HepG2 (cell line): ENCODE results near the gene SHISA9. TPM values are rescaled to one million over a fixed set of nuclear protein-coding genes. Genes with fewer than 3 reads are reported as not detected.

Experiments
- ASH2L ChIP-seq: fragments of 300-600, 200-600 bp; sonication (generic); IDR thresholded peaks from 2 replicates; pipeline ENCODE4 v1.7.0; 2017; ENCODE audit warnings: low read depth, mild to moderate bottlenecking, moderate library complexity, mixed read lengths, low read length; ENCODE audit not compliant: insufficient read length
- CEBPB ChIP-seq: IDR thresholded peaks from 2 replicates; pipeline ENCODE4 v1.6.1; 2011; ENCODE audit warnings: low read depth, low read length, improper control_type of control experiment, borderline replicate concordance
- DPF2 ChIP-seq: sonication (generic); formaldehyde crosslinking; IDR thresholded peaks from 2 replicates; pipeline ENCODE4 v1.4.0; 2020; ENCODE audit warnings: mild to moderate bottlenecking, low read depth, missing genetic modification reagents, borderline replicate concordance
- DRAP1 ChIP-seq: IDR thresholded peaks from 2 replicates; pipeline ENCODE4 v1.6.1; 2016; ENCODE audit warnings: missing genetic modification reagents, missing compliant biosample characterization
- FOXP4 ChIP-seq: sonication (generic); formaldehyde crosslinking; IDR thresholded peaks from 2 replicates; pipeline ENCODE4 v1.4.0; 2020; ENCODE audit warnings: missing genetic modification reagents
- GPN1 ChIP-seq: sonication (generic); formaldehyde crosslinking; IDR thresholded peaks from 2 replicates; pipeline ENCODE4 v1.5.1; 2020; ENCODE audit warnings: missing genetic modification reagents, borderline replicate concordance
- IRF2 ChIP-seq: IDR thresholded peaks from 2 replicates; pipeline ENCODE4 v1.6.1; 2018; ENCODE audit warnings: missing genetic modification reagents, missing compliant biosample characterization
- KAT8 ChIP-seq: IDR thresholded peaks from 2 replicates; pipeline ENCODE4 v1.6.1; 2016; ENCODE audit warnings: missing genetic modification reagents, missing compliant biosample characterization
- KDM3A ChIP-seq: IDR thresholded peaks from 2 replicates; pipeline ENCODE4 v1.6.1; 2018; ENCODE audit warnings: low read depth, missing compliant biosample characterization
- KDM5A ChIP-seq: fragments of 200-600 bp; sonication (generic); IDR thresholded peaks from 2 replicates; pipeline ENCODE4 v1.7.0; 2018; ENCODE audit warnings: antibody characterized with exemption, mild to moderate bottlenecking, low read length, borderline replicate concordance
- NR1H2 ChIP-seq: sonication (generic); formaldehyde crosslinking; IDR thresholded peaks from 2 replicates; pipeline ENCODE4 v1.8.1; 2022; ENCODE audit warnings: low read depth, missing genetic modification reagents, borderline replicate concordance
- SIX1 ChIP-seq: sonication (generic); formaldehyde crosslinking; IDR thresholded peaks from 2 replicates; pipeline ENCODE4 v1.4.0; 2020; ENCODE audit warnings: missing genetic modification reagents, borderline replicate concordance
- SMARCC2 ChIP-seq: fragments of 450-650 bp; IDR thresholded peaks from 2 replicates; pipeline ENCODE4 v1.6.1; 2017; ENCODE audit warnings: antibody characterized with exemption, mild to moderate bottlenecking
- SOX13 ChIP-seq, 3 experiments: fragments of 450-650 bp in 1 of 3; sonication (generic) in 1 of 3; formaldehyde crosslinking in 1 of 3; IDR thresholded peaks in 2 of 3; conservative IDR thresholded peaks in 1 of 3; 2 replicates each; pipeline versions ENCODE4 v1.5.0 to v1.6.1; 2016 to 2020; ENCODE audit warnings: antibody characterized with exemption in 1 of 3, mild to moderate bottlenecking in 1 of 3, missing compliant biosample characterization in 1 of 3, missing genetic modification reagents in 1 of 3, moderate library complexity in 1 of 3
- SOX5 ChIP-seq: IDR thresholded peaks from 2 replicates; pipeline ENCODE4 v1.6.1; 2016; ENCODE audit warnings: borderline replicate concordance
- YY1 ChIP-seq: IDR thresholded peaks from 2 replicates; pipeline ENCODE4 v1.6.1; 2011; ENCODE audit warnings: low read length, low read depth, moderate library complexity, mild to moderate bottlenecking; ENCODE audit not compliant: insufficient read depth, insufficient replicate concordance
- ZBTB21 ChIP-seq: sonication (generic); formaldehyde crosslinking; IDR thresholded peaks from 2 replicates; pipeline ENCODE4 v1.4.0; 2020; ENCODE audit warnings: missing genetic modification reagents
- ZBTB37 ChIP-seq: sonication (generic); formaldehyde crosslinking; IDR thresholded peaks from 2 replicates; pipeline ENCODE4 v1.4.0; 2020; ENCODE audit warnings: mild to moderate bottlenecking, missing genetic modification reagents
- ZFP36L1 ChIP-seq: sonication (generic); formaldehyde crosslinking; IDR thresholded peaks from 2 replicates; pipeline ENCODE4 v1.8.0; 2022; ENCODE audit warnings: mild to moderate bottlenecking, missing genetic modification reagents, moderate library complexity
- ZNF543 ChIP-seq: sonication (generic); formaldehyde crosslinking; IDR thresholded peaks from 2 replicates; pipeline ENCODE4 v1.4.0; 2020; ENCODE audit warnings: mild to moderate bottlenecking, missing genetic modification reagents
- polyA plus RNA-seq, 8 experiments: library from polyadenylated mRNA; depleted of rRNA in 3 of 8; stranded (reverse) in 7 of 8; unstranded in 1 of 8; fragments of >200 nt; fragmentation: Illumina TruSeq in 4 of 8; extraction: Trizol in 4 of 8; gene quantifications; 2 replicates each; pipeline versions ENCODE4 v1.2.1 to v1.2.3, GENCODE V29; 2011 to 2016; ENCODE audit warnings: low read depth in 4 of 8, missing spikeins in 1 of 8, mixed read lengths in 1 of 8; ENCODE audit not compliant: insufficient read depth in 1 of 8
- total RNA-seq, 5 experiments: library from RNA; depleted of rRNA; stranded (reverse); fragments of >200 nt; fragmentation: Illumina TruSeq; extraction: Trizol; gene quantifications; 2 replicates each; pipeline ENCODE4 v1.2.3, GENCODE V29; 2016; ENCODE audit warnings: low read depth in 1 of 5
- TF ChIP-seq, protein P1 (sequence below): sonication (generic); formaldehyde crosslinking; IDR thresholded peaks from 2 replicates; pipeline ENCODE4 v1.5.1; 2020; ENCODE audit warnings: mild to moderate bottlenecking, missing genetic modification reagents, borderline replicate concordance

SHISA9 gene
- total and polyA plus RNA-seq, 2 of the 13 experiments (the other 11 are each of a cell fraction or from before 2014, with no cell fraction given): 0.01 TPM; not detected in 1

GRCh38 chr16:13110124-13110796 is 208.9 kb downstream of the SHISA9 start (continued):
- no peak for TF ChIP-seq GPN1
- TF ChIP-seq CEBPB: peak; percentile 99
- 0 out of 2 replicates have a peak, but pooled peaks have one; percentile 11 for TF ChIP-seq ZBTB21 (CRISPR knock-in tag)
- TF ChIP-seq KDM3A (CRISPR knock-in tag): 0 out of 2 replicates have a peak, but pooled peaks have one; percentile 27
- TF ChIP-seq DPF2 (CRISPR knock-in tag): peak; percentile 89
- TF ChIP-seq SOX5 (CRISPR knock-in tag): peak; percentile 48; the same call in 1 of the 2 replicates
- no peak for TF ChIP-seq ZFP36L1 (CRISPR knock-in tag)
- no peak for TF ChIP-seq DRAP1 (CRISPR knock-in tag)
- TF ChIP-seq SIX1: 0 out of 2 replicates have a peak, but pooled peaks have one; percentile 27
- TF ChIP-seq KDM5A: no peak
- peak; percentile 91 for TF ChIP-seq ASH2L
- TF ChIP-seq, protein P1, sequence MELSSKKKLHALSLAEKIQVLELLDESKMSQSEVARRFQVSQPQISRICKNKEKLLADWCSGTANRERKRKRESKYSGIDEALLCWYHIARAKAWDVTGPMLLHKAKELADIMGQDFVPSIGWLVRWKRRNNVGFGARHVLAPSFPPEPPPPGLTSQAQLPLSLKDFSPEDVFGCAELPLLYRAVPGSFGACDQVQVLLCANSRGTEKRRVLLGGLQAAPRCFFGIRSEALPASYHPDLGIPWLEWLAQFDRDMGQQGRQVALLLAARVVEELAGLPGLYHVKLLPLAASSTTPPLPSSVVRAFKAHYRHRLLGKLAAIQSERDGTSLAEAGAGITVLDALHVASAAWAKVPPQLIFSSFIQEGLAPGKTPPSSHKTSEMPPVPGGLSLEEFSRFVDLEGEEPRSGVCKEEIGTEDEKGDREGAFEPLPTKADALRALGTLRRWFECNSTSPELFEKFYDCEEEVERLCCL (CRISPR knock-in tag): no peak
- 0 out of 2 replicates have a peak, but pooled peaks have one; percentile 43 for TF ChIP-seq SMARCC2
- TF ChIP-seq IRF2 (CRISPR knock-in tag): peak; percentile 74
- TF ChIP-seq KAT8: 0 out of 2 replicates have a peak, but pooled peaks have one; percentile 35
- TF ChIP-seq FOXP4 (CRISPR knock-in tag): peak; percentile 79; the same call in 1 of the 2 replicates
- TF ChIP-seq SOX13 (IDR thresholded peaks at IDR 0.05): no peak
- peak in 1 of 2 experiments; percentile 57; a peak in 2 of 4 replicates for TF ChIP-seq SOX13 (CRISPR knock-in tag; conservative IDR thresholded peaks at IDR 0.05 in 1 of 2, IDR thresholded peaks at IDR 0.05 in 1 of 2)
- peak; percentile 74 for TF ChIP-seq ZNF543 (CRISPR knock-in tag)
- TF ChIP-seq NR1H2 (CRISPR knock-in tag): no peak
- TF ChIP-seq ZBTB37 (CRISPR knock-in tag): no peak
- TF ChIP-seq YY1: no peak
